HG03025 (cell line): ENCODE measurements around the gene TMEM39B.
"Not testable (repeated sequence)": the region's sequence is repeated elsewhere in the genome, so short reads cannot be mapped to it uniquely, and the experiment has no call there.

Experiments
- ATAC-seq: cut with Tn5 transposase; IDR thresholded peaks from one replicate; pipeline ENCODE4 v1.9.1; 2021; ENCODE audit warnings: mild to moderate bottlenecking, moderate library complexity; ENCODE audit not compliant: unreplicated experiment, low FRiP score

The TMEM39B gene

GRCh38 chr1:32111040-32111623 lies 38.4 kb downstream of the TMEM39B start:
- ATAC-seq = no peak

GRCh38 chr1:32111789-32112188 lies 39.0 kb downstream of the TMEM39B start:
- no peak for ATAC-seq

- no peak for ATAC-seq
Observed at GRCh38 chr1:32112806-32113375, 40.2 kb downstream of the TMEM39B start.

- ATAC-seq = not testable (repeated sequence)
Observed at GRCh38 chr1:32113436-32113835, 40.7 kb downstream of the TMEM39B start.

GRCh38 chr1:32114420-32114819 lies 41.7 kb downstream of the TMEM39B start:
- ATAC-seq = no peak

GRCh38 chr1:32115496-32115895 lies 42.8 kb downstream of the TMEM39B start:
- no peak for ATAC-seq

- no peak for ATAC-seq
Observed at GRCh38 chr1:32116531-32116930, 43.8 kb downstream of the TMEM39B start.

GRCh38 chr1:32122151-32122550 lies 49.4 kb downstream of the TMEM39B start:
- ATAC-seq = no peak

- not testable (repeated sequence) for ATAC-seq
Observed at GRCh38 chr1:32123361-32123760, 50.6 kb downstream of the TMEM39B start.

GRCh38 chr1:32125313-32125712 lies 52.6 kb downstream of the TMEM39B start:
- no peak for ATAC-seq

GRCh38 chr1:32126770-32127169 lies 54.0 kb downstream of the TMEM39B start:
- ATAC-seq = no peak

- ATAC-seq = no peak
Observed at GRCh38 chr1:32127409-32128198, 54.9 kb downstream of the TMEM39B start.

- no peak for ATAC-seq
Observed at GRCh38 chr1:32128479-32128878, 55.7 kb downstream of the TMEM39B start.

GRCh38 chr1:32128964-32129363 lies 56.2 kb downstream of the TMEM39B start:
- ATAC-seq = no peak

GRCh38 chr1:32133950-32134280 lies 61.2 kb downstream of the TMEM39B start:
- ATAC-seq = not testable (repeated sequence)

GRCh38 chr1:32137111-32137510 lies 64.4 kb downstream of the TMEM39B start:
- no peak for ATAC-seq

GRCh38 chr1:32138965-32139364 lies 66.2 kb downstream of the TMEM39B start:
- ATAC-seq = no peak

GRCh38 chr1:32142446-32143301 lies 69.9 kb downstream of the TMEM39B start:
- ATAC-seq = no peak

- not testable (repeated sequence) for ATAC-seq
Observed at GRCh38 chr1:32143302-32143695, 70.6 kb downstream of the TMEM39B start.

GRCh38 chr1:32144033-32144432 lies 71.3 kb downstream of the TMEM39B start:
- no peak for ATAC-seq

- ATAC-seq = not testable (repeated sequence)
Observed at GRCh38 chr1:32147799-32148198, 75.1 kb downstream of the TMEM39B start.
